Transverse colon (tissue), 4 donors: ENCODE results near the gene CARHSP1.

Experiments
- CTCF ChIP-seq, 5 experiments: fragments of 200-600 bp in 3 of 5; fragments of 450-650 bp in 2 of 5; sonication (generic) in 3 of 5; IDR thresholded peaks; 1 replicate in 2 of 5; 2 replicates in 3 of 5; pipeline ENCODE4 v1.5.1; 2016 to 2017; ENCODE audit warnings: antibody characterized with exemption in 5 of 5, inconsistent platforms in 3 of 5, mild to moderate bottlenecking in 2 of 5, moderate library complexity in 1 of 5
- POLR2AphosphoS5 ChIP-seq, 3 donors: sonication (generic); formaldehyde crosslinking; IDR thresholded peaks; one replicate each; pipeline ENCODE4 v1.6.1; 2016; ENCODE audit warnings: antibody characterized with exemption in 3 of 3

GRCh38 chr16:8899709-8900317, 31.0 kb upstream of the CARHSP1 start:
- no peak for TF ChIP-seq CTCF (IDR thresholded peaks at IDR 0.05)
- no peak for TF ChIP-seq POLR2AphosphoS5 (IDR thresholded peaks at IDR 0.05)
